Kasumi-1 (cell line): ENCODE results near the gene NEB.
A peak's percentile ranks its signal among the peaks of the same experiment; 100 is the strongest.

Source experiments
- DNase-seq, 2 experiments: peaks; one replicate each; lab custom pipeline; 2025; lab: John Stamatoyannopoulos, UW

The NEB gene, protein sequence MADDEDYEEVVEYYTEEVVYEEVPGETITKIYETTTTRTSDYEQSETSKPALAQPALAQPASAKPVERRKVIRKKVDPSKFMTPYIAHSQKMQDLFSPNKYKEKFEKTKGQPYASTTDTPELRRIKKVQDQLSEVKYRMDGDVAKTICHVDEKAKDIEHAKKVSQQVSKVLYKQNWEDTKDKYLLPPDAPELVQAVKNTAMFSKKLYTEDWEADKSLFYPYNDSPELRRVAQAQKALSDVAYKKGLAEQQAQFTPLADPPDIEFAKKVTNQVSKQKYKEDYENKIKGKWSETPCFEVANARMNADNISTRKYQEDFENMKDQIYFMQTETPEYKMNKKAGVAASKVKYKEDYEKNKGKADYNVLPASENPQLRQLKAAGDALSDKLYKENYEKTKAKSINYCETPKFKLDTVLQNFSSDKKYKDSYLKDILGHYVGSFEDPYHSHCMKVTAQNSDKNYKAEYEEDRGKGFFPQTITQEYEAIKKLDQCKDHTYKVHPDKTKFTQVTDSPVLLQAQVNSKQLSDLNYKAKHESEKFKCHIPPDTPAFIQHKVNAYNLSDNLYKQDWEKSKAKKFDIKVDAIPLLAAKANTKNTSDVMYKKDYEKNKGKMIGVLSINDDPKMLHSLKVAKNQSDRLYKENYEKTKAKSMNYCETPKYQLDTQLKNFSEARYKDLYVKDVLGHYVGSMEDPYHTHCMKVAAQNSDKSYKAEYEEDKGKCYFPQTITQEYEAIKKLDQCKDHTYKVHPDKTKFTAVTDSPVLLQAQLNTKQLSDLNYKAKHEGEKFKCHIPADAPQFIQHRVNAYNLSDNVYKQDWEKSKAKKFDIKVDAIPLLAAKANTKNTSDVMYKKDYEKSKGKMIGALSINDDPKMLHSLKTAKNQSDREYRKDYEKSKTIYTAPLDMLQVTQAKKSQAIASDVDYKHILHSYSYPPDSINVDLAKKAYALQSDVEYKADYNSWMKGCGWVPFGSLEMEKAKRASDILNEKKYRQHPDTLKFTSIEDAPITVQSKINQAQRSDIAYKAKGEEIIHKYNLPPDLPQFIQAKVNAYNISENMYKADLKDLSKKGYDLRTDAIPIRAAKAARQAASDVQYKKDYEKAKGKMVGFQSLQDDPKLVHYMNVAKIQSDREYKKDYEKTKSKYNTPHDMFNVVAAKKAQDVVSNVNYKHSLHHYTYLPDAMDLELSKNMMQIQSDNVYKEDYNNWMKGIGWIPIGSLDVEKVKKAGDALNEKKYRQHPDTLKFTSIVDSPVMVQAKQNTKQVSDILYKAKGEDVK (N-terminal part only)

DNA sequence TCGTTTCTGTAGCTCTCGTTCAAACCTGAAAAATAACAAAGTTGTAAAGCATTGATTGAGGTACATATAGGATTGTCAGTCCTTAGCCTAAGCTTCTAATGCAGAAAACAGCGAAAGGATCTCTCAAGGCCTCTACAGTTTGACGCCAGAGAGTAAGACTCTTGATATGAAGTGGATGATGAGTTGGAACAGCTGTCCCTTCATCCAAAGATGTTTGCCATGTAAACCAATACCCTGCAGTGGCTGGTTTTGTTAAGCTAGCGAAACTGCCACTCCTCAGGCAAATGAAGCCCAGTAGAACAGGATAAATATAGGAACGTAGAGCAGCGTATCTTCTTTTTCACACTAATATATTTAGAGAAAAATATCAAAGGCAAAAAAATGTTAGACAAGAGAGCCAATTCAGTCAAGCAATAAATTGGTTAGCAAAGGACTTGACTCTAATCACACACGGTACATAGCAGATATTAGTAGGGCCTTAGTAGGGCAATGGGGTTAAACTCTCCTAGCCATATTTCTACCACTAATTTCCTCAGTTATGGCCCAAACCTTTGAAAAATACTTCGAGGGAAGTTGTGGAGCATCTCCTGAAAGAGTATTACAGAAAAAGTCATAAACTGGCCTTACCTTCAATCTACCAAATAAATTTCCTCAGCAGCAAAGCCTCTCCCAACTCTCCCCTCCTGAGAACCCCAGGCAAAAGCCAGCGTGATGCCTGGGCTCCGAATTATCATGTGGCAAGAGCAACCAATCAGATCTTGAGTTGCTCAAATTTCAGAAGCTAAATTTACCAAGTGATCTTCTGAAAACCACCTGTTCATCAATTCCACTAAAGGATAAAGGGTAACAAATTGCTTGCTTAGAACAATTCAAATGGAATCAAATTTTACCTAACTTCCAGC, at the start of gene NEB:
Gene NEB, minus strand, starts transcription at position 706 of the 902 bp plus-strand sequence. CDS start 1,320 bp downstream, outside the sequence.
- DNase-seq, result no peak

- no peak for DNase-seq
These were observed 48.9 kb upstream of the NEB start for GRCh38 chr2:151783133-151783520.

- DNase-seq, result no peak
These were observed 48.3 kb upstream of the NEB start for GRCh38 chr2:151782378-151783132.

DNA sequence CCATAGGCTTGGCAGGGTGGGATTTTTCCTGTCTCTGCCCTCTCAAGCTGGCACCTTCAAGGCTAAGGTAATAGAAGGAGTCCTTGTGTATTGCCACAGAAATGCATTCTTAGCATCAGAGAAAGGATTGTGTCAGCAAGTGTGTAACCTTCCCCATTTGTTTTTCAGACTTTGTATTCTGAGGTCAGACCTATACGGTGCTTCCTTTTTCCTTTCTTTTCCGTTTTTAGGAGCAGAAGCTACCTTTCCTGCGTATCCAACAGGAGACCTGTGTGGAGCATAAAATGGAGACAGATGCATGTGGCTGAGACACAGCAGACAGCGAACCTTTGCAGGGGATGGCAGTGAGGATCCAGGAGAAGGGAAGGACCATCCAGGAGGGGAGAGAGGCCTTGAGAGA, 47.4 kb upstream of the NEB start:
- DNase-seq, result no peak

GRCh38 chr2:151780938-151781337, 46.7 kb upstream of the NEB start:
- DNase-seq, result no peak

DNA sequence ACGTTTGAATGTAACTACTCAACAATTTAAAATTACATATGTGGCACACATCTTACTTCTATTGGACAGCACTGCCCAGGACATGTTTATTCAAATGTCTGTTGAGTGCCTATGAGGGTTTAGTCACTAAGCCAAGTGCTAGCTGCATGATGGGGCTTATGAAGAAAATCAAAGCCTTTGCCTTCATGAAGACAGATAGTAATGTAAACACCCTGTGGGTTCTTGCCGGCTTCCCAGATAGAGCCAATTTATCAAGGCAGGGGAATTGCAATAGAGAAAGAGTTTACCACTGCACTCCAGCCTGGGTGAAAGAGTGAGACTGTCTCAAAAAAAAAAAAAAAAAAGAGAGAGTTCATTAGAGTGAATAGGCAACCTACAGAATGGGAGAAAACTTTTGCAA, 43.7 kb upstream of the NEB start:
- DNase-seq, result no peak

DNA sequence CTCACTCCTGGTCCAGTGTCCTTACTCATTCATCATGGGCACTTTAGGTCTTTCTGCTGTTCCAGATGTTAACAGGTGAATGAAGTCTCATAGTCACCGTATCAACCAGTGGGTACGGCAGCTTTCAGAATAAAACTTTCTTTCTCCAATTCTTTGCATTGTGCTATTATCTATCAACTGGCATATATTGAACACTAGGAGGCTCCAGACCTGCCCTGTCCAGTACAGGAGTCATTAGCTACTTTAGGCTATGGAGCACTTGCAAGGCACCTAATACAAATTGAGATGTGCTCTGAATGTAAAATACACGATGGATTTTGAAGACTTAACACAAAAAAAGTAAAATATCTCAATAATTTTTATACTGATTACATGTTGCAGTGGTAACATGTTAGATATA, 43.2 kb upstream of the NEB start:
- peak; percentile 30 to 38 for DNase-seq

GRCh38 chr2:151776367-151776766, 42.1 kb upstream of the NEB start:
- DNase-seq, result no peak

DNA sequence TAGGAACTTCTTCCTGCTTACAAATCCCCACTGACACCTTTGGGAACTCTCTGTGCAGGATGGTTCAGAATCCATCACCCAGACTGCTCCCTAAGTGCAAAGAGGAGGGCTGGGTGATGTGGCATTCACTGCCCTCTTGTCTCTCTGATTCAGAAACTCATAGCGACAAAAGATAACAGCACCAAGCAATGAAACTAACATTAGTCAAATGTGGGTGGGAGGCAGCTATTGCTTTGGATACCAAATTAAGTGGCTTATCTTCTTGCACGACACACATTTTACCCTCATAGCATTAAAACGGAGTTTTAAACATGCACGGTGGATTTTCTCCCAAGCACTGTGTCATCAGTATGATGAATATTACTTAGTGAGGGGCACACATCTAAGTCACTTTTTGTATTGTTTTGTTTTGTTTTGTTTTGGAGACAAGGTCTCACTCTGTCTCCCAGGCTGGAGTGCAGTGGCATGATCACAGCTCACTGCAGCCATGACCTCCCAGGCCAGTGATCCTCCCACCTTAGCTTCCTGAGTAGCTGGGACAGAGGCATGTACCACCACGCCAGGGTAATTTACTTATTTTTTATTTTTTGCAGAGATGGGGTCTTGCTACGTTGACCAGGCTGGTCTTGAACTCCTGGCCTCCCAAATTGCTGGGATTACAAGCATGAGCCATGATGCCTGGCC, 40.9 kb upstream of the NEB start:
- no peak for DNase-seq

DNA sequence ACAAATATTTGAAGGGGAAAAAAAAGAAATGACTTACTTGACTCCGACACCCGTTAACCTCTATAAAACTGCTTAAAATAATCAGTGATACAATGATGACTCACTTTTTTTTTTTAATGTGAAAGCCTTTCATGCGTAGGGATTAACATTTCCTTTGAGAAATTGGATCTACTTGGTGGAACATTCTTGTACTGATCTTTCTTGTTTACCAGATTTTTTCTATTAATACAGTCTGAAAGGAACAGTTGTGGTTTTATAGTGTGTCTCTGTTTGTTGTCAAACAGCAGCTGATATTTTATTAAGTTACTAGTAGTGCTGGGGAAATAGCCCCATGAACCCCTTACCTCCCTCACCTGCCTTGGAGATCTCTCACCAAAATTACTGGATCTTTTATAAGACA, 40.2 kb upstream of the NEB start:
- no peak for DNase-seq

- DNase-seq, result no peak
These were observed 37.5 kb upstream of the NEB start for GRCh38 chr2:151771599-151772358.

GRCh38 chr2:151770995-151771394, 36.7 kb upstream of the NEB start:
- DNase-seq, result no peak

DNA sequence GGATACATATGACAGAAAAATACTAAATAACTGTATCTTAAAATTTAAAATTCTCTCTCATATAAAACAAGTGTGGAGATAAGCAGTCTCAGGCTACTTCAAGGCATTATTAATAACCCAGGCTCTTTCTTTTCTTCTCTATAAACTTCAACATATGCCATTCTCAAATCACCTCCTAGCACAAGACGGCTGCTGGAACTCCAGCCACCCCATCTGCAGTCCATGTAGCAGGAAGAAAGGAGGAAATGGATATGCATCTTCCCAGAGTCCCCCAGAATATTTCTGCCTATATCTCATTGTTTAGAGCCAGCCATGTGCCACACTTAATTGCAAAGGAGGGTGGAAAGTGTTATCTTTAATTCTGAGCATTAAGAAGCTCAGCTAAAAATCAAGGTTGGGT, 35.3 kb upstream of the NEB start:
- no peak for DNase-seq

DNA sequence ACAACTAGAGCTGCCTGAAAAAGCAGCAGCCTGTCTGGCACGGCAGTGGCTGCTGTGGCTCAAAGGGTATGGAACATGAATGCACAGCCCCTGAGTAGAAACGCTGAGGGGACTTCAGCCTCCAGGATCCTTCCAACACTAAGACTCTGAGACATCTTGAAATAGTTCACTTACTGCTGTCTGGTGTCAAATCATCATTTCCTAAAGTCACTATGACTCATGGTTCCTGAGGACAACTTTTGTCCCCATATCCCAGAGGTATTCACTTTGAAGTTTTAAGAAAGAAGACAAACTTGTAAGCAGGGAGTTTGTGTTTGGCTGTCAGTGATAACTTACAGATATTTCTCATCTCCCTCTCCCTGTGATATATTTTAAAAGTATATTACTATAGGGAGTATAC, 33.3 kb upstream of the NEB start:
- peak; percentile 28 to 43 for DNase-seq

GRCh38 chr2:151766437-151767153, 32.3 kb upstream of the NEB start:
- DNase-seq, result no peak

DNA sequence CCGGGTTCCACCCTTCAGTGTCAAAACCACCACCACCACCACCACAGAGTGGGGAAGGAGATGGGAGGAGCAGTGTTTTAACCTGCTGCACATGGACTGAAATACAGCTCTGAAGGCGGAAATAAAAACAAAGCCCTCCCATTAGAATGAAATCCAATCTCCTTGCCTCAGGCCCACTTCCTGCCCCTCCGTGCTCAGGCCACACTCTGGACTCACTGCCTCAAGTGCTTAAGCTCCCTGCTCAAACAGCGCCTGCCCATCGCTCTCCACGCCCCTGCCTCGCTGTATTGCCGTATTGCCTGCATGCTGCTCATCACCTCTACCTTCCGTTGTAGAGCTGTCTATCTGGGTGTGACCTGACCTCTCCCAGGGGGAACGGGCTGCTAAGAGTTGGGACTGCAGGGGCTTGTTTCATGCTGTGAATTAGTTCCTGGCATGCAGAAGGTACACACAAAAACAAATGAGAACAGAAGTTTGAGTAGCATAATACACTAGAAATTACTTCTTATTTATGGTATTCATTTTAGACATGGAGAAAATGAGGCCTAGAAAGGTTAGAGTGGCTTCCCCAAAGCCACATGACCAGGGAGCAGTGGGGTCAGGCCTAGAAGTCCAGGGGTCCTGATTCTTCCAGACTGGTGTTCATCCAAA, 31.6 kb upstream of the NEB start:
- DNase-seq, result no peak

DNA sequence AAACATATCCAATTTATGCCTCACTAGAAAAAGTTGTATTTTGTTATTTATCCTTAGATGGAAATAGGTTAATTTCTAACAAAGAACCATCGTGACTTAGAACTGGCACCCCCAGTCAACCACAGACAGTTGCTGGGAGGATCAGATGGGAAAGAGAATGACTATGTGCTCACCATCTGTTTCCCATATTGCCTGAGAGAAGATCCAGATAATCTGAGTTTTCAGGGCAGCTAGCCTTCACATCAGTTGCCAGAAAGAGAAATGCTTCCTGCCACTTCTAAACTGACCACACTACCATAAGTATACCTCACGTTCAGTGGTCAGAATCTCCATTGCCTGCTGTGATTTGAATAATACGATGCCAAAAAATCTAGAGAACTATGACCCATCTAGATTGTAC, 28.4 kb upstream of the NEB start:
- peak; percentile 28 to 43 for DNase-seq

GRCh38 chr2:151761687-151762086, 27.4 kb upstream of the NEB start:
- DNase-seq, result no peak
